ENCODE results near the gene PABPC1L.

PABPC1L gene

GRCh38 chr20:44900231-44900854 lies 9.5 kb upstream of the PABPC1L start:
- peak; percentile 32 for DNase-seq (ENCODE audit: low read depth)

- DNase-seq (ENCODE audit: low read depth) = peak; percentile 70
These were observed 7.9 kb upstream of the PABPC1L start for GRCh38 chr20:44901974-44902373.

GRCh38 chr20:44904377-44904776 lies 5.5 kb upstream of the PABPC1L start:
- no peak for DNase-seq (ENCODE audit: low read depth)

- DNase-seq (ENCODE audit: low read depth) = no peak
These were observed 631 bp upstream of the PABPC1L start for GRCh38 chr20:44908987-44909871.

GRCh38 chr20:44910690-44911262 lies 916 bp downstream of the PABPC1L start:
- peak; percentile 8 for DNase-seq (ENCODE audit: low read depth)

- DNase-seq (ENCODE audit: low read depth) = peak; percentile 58
These were observed 1.5 kb downstream of the PABPC1L start for GRCh38 chr20:44911264-44911921.

GRCh38 chr20:44912189-44912588 lies 2.3 kb downstream of the PABPC1L start:
- no peak for DNase-seq (ENCODE audit: low read depth)

GRCh38 chr20:44914924-44915323 lies 5.1 kb downstream of the PABPC1L start:
- no peak for DNase-seq (ENCODE audit: low read depth)

GRCh38 chr20:44916586-44916985 lies 6.7 kb downstream of the PABPC1L start:
- DNase-seq (ENCODE audit: low read depth) = no peak

- no peak for DNase-seq (ENCODE audit: low read depth)
These were observed 7.5 kb downstream of the PABPC1L start for GRCh38 chr20:44917399-44917798.

- DNase-seq (ENCODE audit: low read depth) = no peak
These were observed 8.5 kb downstream of the PABPC1L start for GRCh38 chr20:44918342-44918741.

- no peak for DNase-seq (ENCODE audit: low read depth)
These were observed 8.9 kb downstream of the PABPC1L start for GRCh38 chr20:44918761-44919160.

GRCh38 chr20:44921447-44921846 lies 11.6 kb downstream of the PABPC1L start:
- DNase-seq (ENCODE audit: low read depth) = no peak

GRCh38 chr20:44924541-44924940 lies 14.7 kb downstream of the PABPC1L start:
- no peak for DNase-seq (ENCODE audit: low read depth)

- DNase-seq (ENCODE audit: low read depth) = no peak
These were observed 18.7 kb downstream of the PABPC1L start for GRCh38 chr20:44928595-44928994.

GRCh38 chr20:44930517-44931168 lies 20.8 kb downstream of the PABPC1L start:
- no peak for DNase-seq (ENCODE audit: low read depth)

GRCh38 chr20:44931911-44932310 lies 22.1 kb downstream of the PABPC1L start:
- DNase-seq (ENCODE audit: low read depth) = no peak

- DNase-seq (ENCODE audit: low read depth) = no peak
These were observed 23.1 kb downstream of the PABPC1L start for GRCh38 chr20:44932916-44933315.

GRCh38 chr20:44936510-44936909 lies 26.6 kb downstream of the PABPC1L start:
- DNase-seq (ENCODE audit: low read depth) = no peak

GRCh38 chr20:44938637-44939036 lies 28.8 kb downstream of the PABPC1L start:
- DNase-seq (ENCODE audit: low read depth) = no peak

GRCh38 chr20:44941120-44941691 lies 31.3 kb downstream of the PABPC1L start:
- no peak for DNase-seq (ENCODE audit: low read depth)
